OCI-LY3 (cell line): Measurements from ENCODE around the gene LRRC8C.

Source experiments
- H2AFZ ChIP-seq: fragments of 200-600, 300-600 bp; shearing (Covaris generic); 2 replicates; pipeline ENCODE4 v1.6.0; 2014; ENCODE audit warnings: antibody characterized with exemption, low read depth, low read length
- H3K27ac ChIP-seq: fragments of 200-600, 300-600 bp; sonication (generic); 2 replicates; pipeline ENCODE4 v1.5.1; 2014; ENCODE audit warnings: mild to moderate bottlenecking, low read length, moderate library complexity, mixed read lengths
- H3K27me3 ChIP-seq: fragments of 200-600, 300-600 bp; sonication (generic); 2 replicates; pipeline ENCODE4 v1.6.1; 2014; ENCODE audit warnings: low read depth, low read length, mixed read lengths
- H3K36me3 ChIP-seq: fragments of 200-600, 300-600 bp; sonication (generic); replicated peaks from 2 replicates; pipeline ENCODE3; 2014; ENCODE audit warnings: low read depth, low read length, mixed read lengths
- H3K4me1 ChIP-seq: fragments of 300-600, 200-600 bp; sonication (generic); 2 replicates; pipeline ENCODE4 v1.6.1; 2014; ENCODE audit warnings: low read length, mixed read lengths
- H3K4me2 ChIP-seq: fragments of 200-600, 300-600 bp; sonication (generic); 2 replicates; pipeline ENCODE4 v1.6.1; 2014; ENCODE audit warnings: low read length, mixed read lengths
- H3K4me3 ChIP-seq: fragments of 300-600, 200-600 bp; sonication (generic); 2 replicates; pipeline ENCODE4 v1.5.1; 2014; ENCODE audit warnings: antibody characterized with exemption, mild to moderate bottlenecking, low read length, moderate library complexity
- H3K79me2 ChIP-seq: fragments of 300-600, 200-600 bp; shearing (Covaris generic); 2 replicates; pipeline ENCODE4 v1.6.1; 2014; ENCODE audit warnings: mild to moderate bottlenecking, low read length, mixed read lengths
- H3K9ac ChIP-seq: fragments of 300-600, 200-600 bp; shearing (Covaris generic); 2 replicates; pipeline ENCODE4 v1.6.0; 2014; ENCODE audit warnings: mild to moderate bottlenecking, low read length, moderate library complexity
- H3K9me3 ChIP-seq: fragments of 200-600, 300-600 bp; shearing (Covaris generic); 2 replicates; pipeline ENCODE4 v1.6.1; 2014; ENCODE audit warnings: low read length, mixed read lengths; ENCODE audit not compliant: insufficient read depth
- H4K20me1 ChIP-seq: fragments of 200-600, 300-600 bp; sonication (generic); 2 replicates; pipeline ENCODE4 v1.6.1; 2016; ENCODE audit warnings: low read length, mixed read lengths; ENCODE audit not compliant: insufficient read depth
- EZH2phosphoT487 ChIP-seq: fragments of 200-600 bp; shearing (Covaris generic); IDR thresholded peaks from 2 replicates; pipeline ENCODE4 v1.6.1; 2018; ENCODE audit warnings: antibody characterized with exemption, mixed run types, low read depth
- TF ChIP-seq, protein P1 (sequence below): fragments of 200-600, 300-600 bp; sonication (generic); IDR thresholded peaks from 2 replicates; pipeline ENCODE4 v1.5.1; 2014; ENCODE audit warnings: antibody characterized with exemption, low read length, low read depth

Gene LRRC8C

GRCh38 chr1:89759036-89759435 lies 126.1 kb downstream of the LRRC8C start:
- Histone ChIP-seq H3K9ac (no peak overlapping the region), H3K79me2 (no peaks in the 10 kb centered on the region), H3K27me3 (peaks cover 52% of the 10 kb centered on the region), H3K4me1 (peaks cover 35% of the 10 kb centered on the region), H2AFZ (no peak overlapping the region), H3K4me2 (peak overlapping the region; percentile 45), H3K9me3 (no peaks in the 10 kb centered on the region), H3K27ac (no peak overlapping the region), H4K20me1 (no peaks in the 10 kb centered on the region), H3K36me3 (no peaks in the 10 kb centered on the region), H3K4me3 (no peak overlapping the region)
- no peak for TF ChIP-seq EZH2phosphoT487
- TF ChIP-seq, protein P1, sequence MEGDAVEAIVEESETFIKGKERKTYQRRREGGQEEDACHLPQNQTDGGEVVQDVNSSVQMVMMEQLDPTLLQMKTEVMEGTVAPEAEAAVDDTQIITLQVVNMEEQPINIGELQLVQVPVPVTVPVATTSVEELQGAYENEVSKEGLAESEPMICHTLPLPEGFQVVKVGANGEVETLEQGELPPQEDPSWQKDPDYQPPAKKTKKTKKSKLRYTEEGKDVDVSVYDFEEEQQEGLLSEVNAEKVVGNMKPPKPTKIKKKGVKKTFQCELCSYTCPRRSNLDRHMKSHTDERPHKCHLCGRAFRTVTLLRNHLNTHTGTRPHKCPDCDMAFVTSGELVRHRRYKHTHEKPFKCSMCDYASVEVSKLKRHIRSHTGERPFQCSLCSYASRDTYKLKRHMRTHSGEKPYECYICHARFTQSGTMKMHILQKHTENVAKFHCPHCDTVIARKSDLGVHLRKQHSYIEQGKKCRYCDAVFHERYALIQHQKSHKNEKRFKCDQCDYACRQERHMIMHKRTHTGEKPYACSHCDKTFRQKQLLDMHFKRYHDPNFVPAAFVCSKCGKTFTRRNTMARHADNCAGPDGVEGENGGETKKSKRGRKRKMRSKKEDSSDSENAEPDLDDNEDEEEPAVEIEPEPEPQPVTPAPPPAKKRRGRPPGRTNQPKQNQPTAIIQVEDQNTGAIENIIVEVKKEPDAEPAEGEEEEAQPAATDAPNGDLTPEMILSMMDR = no peak

- no peak overlapping the region for H3K27ac ChIP-seq
- H4K20me1 ChIP-seq = no peaks in the 10 kb centered on the region
- peaks cover 30% of the 10 kb centered on the region for H3K4me1 ChIP-seq
- H3K27me3 ChIP-seq = peaks cover 50% of the 10 kb centered on the region
- no peaks in the 10 kb centered on the region for H3K9me3 ChIP-seq
- no peak overlapping the region for H3K4me3 ChIP-seq
- H3K4me2 ChIP-seq = no peak overlapping the region
- H3K79me2 ChIP-seq = no peaks in the 10 kb centered on the region
- H2AFZ ChIP-seq = no peak overlapping the region
- no peaks in the 10 kb centered on the region for H3K36me3 ChIP-seq
- TF ChIP-seq, protein P1 = no peak
- no peak for TF ChIP-seq EZH2phosphoT487
- no peak overlapping the region for H3K9ac ChIP-seq
Observed at GRCh38 chr1:89760496-89760895, 127.6 kb downstream of the LRRC8C start.

- no peaks in the 10 kb centered on the region for H3K79me2 ChIP-seq
- H3K4me2 ChIP-seq = no peak overlapping the region
- H3K36me3 ChIP-seq = no peaks in the 10 kb centered on the region
- no peaks in the 10 kb centered on the region for H3K9me3 ChIP-seq
- no peaks in the 10 kb centered on the region for H4K20me1 ChIP-seq
- no peak overlapping the region for H3K27ac ChIP-seq
- TF ChIP-seq, protein P1 = no peak
- no peak for TF ChIP-seq EZH2phosphoT487
- H3K4me1 ChIP-seq = peaks cover 30% of the 10 kb centered on the region
- H2AFZ ChIP-seq = no peak overlapping the region
- no peak overlapping the region for H3K9ac ChIP-seq
- peaks cover 56% of the 10 kb centered on the region for H3K27me3 ChIP-seq
- H3K4me3 ChIP-seq = no peak overlapping the region
Observed at GRCh38 chr1:89761338-89761737, 128.4 kb downstream of the LRRC8C start.

GRCh38 chr1:89761901-89762300 lies 129.0 kb downstream of the LRRC8C start:
- H3K4me3 ChIP-seq = peak overlapping the region; percentile 86
- TF ChIP-seq, protein P1 = no peak
- TF ChIP-seq EZH2phosphoT487 = no peak
- no peaks in the 10 kb centered on the region for H3K9me3 ChIP-seq
- no peaks in the 10 kb centered on the region for H3K36me3 ChIP-seq
- no peak overlapping the region for H3K27ac ChIP-seq
- peaks cover 54% of the 10 kb centered on the region for H3K27me3 ChIP-seq
- no peaks in the 10 kb centered on the region for H4K20me1 ChIP-seq
- H3K4me1 ChIP-seq = peaks cover 30% of the 10 kb centered on the region
- no peak overlapping the region for H2AFZ ChIP-seq
- no peak overlapping the region for H3K9ac ChIP-seq
- peak overlapping the region; percentile 97 for H3K4me2 ChIP-seq
- H3K79me2 ChIP-seq = no peaks in the 10 kb centered on the region
